ENCODE results near the gene HOXA10.

The HOXA10 gene

GRCh38 chr7:27164367-27165088 is 9.6 kb downstream of the HOXA10 start:
- no peak for ATAC-seq (ENCODE audit: low read depth)
- DNase-seq (ENCODE audit: low spot score in 2 of 2) = peak in 1 of 2 donors; percentile 20
- H3K9me3 Mint-ChIP-seq = peaks cover 2% of the 10 kb centered on the region
- peak overlapping the region; percentile 4 for H3K27ac Mint-ChIP-seq
- peaks cover 14% of the 10 kb centered on the region for H3K4me1 Mint-ChIP-seq
- H3K36me3 Mint-ChIP-seq = no peaks in the 10 kb centered on the region
- no peak overlapping the region for H3K4me3 Mint-ChIP-seq
- peaks cover 21% of the 10 kb centered on the region for H3K27me3 Mint-ChIP-seq

GRCh38 chr7:27164045-27164366 is 10.1 kb downstream of the HOXA10 start:
- peak in 1 of 2 donors; percentile 32 for DNase-seq (ENCODE audit: low spot score in 2 of 2)
- Mint-ChIP-seq H3K27ac (peak overlapping the region; percentile 4), H3K4me1 (peaks cover 15% of the 10 kb centered on the region), H3K4me3 (no peak overlapping the region), H3K36me3 (no peaks in the 10 kb centered on the region), H3K9me3 (peaks cover 2% of the 10 kb centered on the region), H3K27me3 (peaks cover 24% of the 10 kb centered on the region)
- ATAC-seq (ENCODE audit: low read depth) = no peak

GRCh38 chr7:27163288-27164044 is 10.7 kb downstream of the HOXA10 start:
- DNase-seq (ENCODE audit: low spot score in 2 of 2) (peak in 1 of 2 donors; percentile 26), ATAC-seq (ENCODE audit: low read depth) (no peak)
- Mint-ChIP-seq H3K4me3 (no peak overlapping the region), H3K36me3 (no peaks in the 10 kb centered on the region), H3K9me3 (peaks cover 2% of the 10 kb centered on the region), H3K27ac (peak overlapping the region; percentile 4), H3K27me3 (peaks cover 24% of the 10 kb centered on the region), H3K4me1 (peaks cover 11% of the 10 kb centered on the region)

DNA sequence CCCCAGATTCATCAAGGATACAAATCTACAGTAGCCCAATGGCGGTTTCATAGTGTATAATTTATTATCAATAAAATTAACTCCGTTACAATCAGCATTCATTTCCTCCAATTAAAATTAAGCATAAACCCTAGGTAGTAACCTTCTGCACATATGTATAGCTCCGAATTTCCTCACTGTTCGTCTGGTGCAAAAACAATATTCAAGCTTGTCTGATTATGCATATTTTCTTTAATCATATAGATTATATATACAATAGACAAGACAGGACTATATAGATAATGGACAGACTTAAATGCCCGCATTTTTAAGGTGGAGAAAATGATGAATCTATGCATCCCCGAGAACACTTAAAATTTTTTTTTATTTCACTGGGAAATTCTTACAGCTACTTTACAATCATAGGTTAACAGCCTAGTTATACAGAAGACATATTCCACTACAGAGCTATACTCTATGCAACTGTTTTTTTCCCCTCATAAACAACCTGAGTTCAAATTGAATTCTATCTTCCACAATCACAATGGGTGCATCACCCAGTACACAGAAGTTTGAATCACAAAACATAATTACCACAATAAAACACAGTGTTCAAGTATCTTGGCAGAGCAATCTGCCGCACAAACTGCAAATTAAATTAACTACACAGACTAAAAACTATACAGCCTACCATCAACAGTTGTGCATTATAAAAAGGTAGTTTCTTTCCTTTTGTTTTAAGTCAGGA is 11.4 kb downstream of the HOXA10 start:
- peaks cover 28% of the 10 kb centered on the region for H3K27me3 Mint-ChIP-seq
- DNase-seq (ENCODE audit: low spot score in 2 of 2) = no peak
- ATAC-seq (ENCODE audit: low read depth) = no peak
- H3K4me3 Mint-ChIP-seq = no peak overlapping the region
- H3K4me1 Mint-ChIP-seq = peaks cover 16% of the 10 kb centered on the region
- peaks cover 2% of the 10 kb centered on the region for H3K9me3 Mint-ChIP-seq
- no peak overlapping the region for H3K27ac Mint-ChIP-seq
- peaks cover 2% of the 10 kb centered on the region for H3K36me3 Mint-ChIP-seq

DNA sequence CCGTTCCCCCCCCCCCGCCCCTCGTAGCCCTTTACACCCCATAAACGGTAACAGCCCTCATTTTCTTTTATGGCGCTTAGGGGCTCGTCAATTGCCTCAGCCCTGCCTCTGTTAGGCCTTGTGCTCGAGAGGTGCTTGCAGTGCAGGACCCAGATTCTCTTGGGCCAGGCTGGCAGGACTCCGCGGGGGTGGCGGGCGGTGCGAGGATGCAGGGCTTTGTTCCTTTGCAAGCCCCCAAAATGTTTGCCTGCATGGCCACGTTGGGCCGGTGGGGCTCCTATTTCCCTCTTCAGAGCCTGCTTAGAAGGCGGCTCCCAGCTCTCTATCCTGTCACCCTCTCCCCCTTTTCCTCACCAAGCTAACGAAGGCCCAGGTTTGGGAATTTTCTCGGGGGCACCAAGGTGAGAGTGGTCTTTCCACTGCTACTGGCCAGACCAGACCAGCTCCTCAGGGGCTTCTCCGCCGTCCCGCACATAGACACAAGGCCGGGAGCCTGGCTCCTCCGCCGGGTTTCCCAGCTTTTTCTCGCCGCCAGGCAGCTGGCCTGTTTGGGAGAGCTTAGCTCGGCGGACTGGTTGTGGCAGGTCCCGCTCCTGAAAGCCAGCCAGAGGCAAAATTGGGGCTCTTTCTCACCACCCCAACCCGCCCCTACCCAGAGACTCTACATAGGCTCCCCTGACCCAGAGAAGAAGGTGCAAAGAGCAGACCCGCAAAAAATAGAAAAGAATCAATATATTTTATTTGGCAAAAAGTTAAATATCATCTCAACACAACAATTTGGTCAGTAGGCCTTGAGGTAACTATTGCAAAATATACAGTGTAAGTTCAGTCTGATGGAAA is 12.2 kb downstream of the HOXA10 start:
- Mint-ChIP-seq H3K4me3 (no peak overlapping the region), H3K9me3 (peaks cover under 1% of the 10 kb centered on the region), H3K36me3 (peaks cover 2% of the 10 kb centered on the region), H3K27me3 (peaks cover 28% of the 10 kb centered on the region), H3K4me1 (peaks cover 17% of the 10 kb centered on the region), H3K27ac (no peak overlapping the region)
- ATAC-seq (ENCODE audit: low read depth) (no peak), DNase-seq (ENCODE audit: low spot score in 2 of 2) (peak in 1 of 2 donors; percentile 12)

DNA sequence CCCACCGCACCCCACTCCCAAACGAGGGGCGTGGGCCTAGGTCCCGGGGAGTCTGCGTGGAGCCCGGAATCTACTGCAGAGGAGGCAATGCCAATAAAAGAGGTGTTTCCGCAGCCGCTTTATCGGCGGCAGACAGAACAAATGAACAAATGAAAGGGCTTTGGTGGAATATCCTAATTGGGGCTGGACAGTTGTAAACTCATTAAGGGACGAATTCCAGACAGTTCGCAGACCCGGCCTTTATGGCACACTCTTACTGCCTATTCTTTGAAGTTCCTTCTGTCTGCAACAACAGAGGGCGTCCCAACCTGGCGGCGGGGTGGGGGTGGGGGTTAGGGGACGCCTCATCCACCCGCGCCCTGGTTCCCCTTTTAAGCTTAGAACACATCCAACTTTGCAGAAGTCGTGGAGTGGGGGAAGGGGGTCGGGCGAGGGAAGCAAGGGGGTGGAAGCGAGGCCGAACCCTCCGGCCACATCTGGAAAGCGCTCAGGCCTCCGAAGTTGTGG is 12.9 kb downstream of the HOXA10 start:
- peak overlapping the region; percentile 78 for H3K4me3 Mint-ChIP-seq
- peaks cover 17% of the 10 kb centered on the region for H3K4me1 Mint-ChIP-seq
- H3K27me3 Mint-ChIP-seq = peaks cover 29% of the 10 kb centered on the region
- peaks cover 2% of the 10 kb centered on the region for H3K36me3 Mint-ChIP-seq
- ATAC-seq (ENCODE audit: low read depth) (peak; percentile 41), DNase-seq (ENCODE audit: low spot score in 2 of 2) (no peak)
- H3K27ac Mint-ChIP-seq = no peak overlapping the region
- no peaks in the 10 kb centered on the region for H3K9me3 Mint-ChIP-seq

GRCh38 chr7:27160546-27161213 is 13.4 kb downstream of the HOXA10 start:
- ATAC-seq (ENCODE audit: low read depth) (peak; percentile 77), DNase-seq (ENCODE audit: low spot score in 2 of 2) (peak; percentile 87 to 92)
- H3K9me3 Mint-ChIP-seq = no peaks in the 10 kb centered on the region
- H3K36me3 Mint-ChIP-seq = peaks cover 2% of the 10 kb centered on the region
- peak overlapping the region; percentile 78 for H3K4me3 Mint-ChIP-seq
- H3K27me3 Mint-ChIP-seq = peaks cover 29% of the 10 kb centered on the region
- H3K27ac Mint-ChIP-seq = peak overlapping the region; percentile 33
- peaks cover 17% of the 10 kb centered on the region for H3K4me1 Mint-ChIP-seq

DNA sequence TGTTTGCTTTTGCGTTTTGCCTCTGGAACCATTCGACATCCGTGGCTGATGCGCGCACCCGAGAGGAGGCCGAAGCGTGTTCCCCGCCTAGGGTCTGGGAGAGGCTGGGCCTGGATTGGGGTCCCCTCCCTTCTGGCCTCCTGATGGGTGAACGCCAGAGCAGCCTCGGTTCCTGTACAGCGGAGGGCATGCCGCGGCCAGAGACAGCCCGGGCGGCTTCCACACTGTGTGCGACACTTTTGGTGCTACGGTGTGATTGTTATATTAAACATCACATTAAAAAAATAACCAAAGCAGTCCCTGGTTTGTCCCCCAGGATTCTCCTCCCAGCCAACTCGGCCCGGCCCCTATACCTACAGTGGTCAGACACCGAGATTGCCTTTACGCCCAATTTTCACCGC is 14.0 kb downstream of the HOXA10 start:
- peak in 1 of 2 donors; percentile 51 for DNase-seq (ENCODE audit: low spot score in 2 of 2)
- H3K27me3 Mint-ChIP-seq = peaks cover 31% of the 10 kb centered on the region
- peaks cover 20% of the 10 kb centered on the region for H3K4me1 Mint-ChIP-seq
- peak overlapping the region; percentile 33 for H3K27ac Mint-ChIP-seq
- peaks cover 2% of the 10 kb centered on the region for H3K36me3 Mint-ChIP-seq
- peak overlapping the region; percentile 59 for H3K4me3 Mint-ChIP-seq
- peak; percentile 23 for ATAC-seq (ENCODE audit: low read depth)
- peaks cover 1% of the 10 kb centered on the region for H3K9me3 Mint-ChIP-seq

- H3K4me3 Mint-ChIP-seq = peak overlapping the region; percentile 61
- DNase-seq (ENCODE audit: low spot score in 2 of 2) (no peak), ATAC-seq (ENCODE audit: low read depth) (no peak)
- peaks cover 35% of the 10 kb centered on the region for H3K27me3 Mint-ChIP-seq
- H3K36me3 Mint-ChIP-seq = peaks cover 2% of the 10 kb centered on the region
- H3K4me1 Mint-ChIP-seq = peaks cover 22% of the 10 kb centered on the region
- H3K9me3 Mint-ChIP-seq = peaks cover 1% of the 10 kb centered on the region
- peak overlapping the region; percentile 33 for H3K27ac Mint-ChIP-seq
Measured at GRCh38 chr7:27159266-27160144, 14.6 kb downstream of the HOXA10 start.

- ATAC-seq (ENCODE audit: low read depth) = no peak
- no peak for DNase-seq (ENCODE audit: low spot score in 2 of 2)
- peaks cover 38% of the 10 kb centered on the region for H3K27me3 Mint-ChIP-seq
- H3K36me3 Mint-ChIP-seq = peaks cover 2% of the 10 kb centered on the region
- peaks cover 1% of the 10 kb centered on the region for H3K9me3 Mint-ChIP-seq
- H3K27ac Mint-ChIP-seq = peak overlapping the region; percentile 78
- peaks cover 20% of the 10 kb centered on the region for H3K4me1 Mint-ChIP-seq
- H3K4me3 Mint-ChIP-seq = no peak overlapping the region
Measured at GRCh38 chr7:27158436-27159265, 15.5 kb downstream of the HOXA10 start.

GRCh38 chr7:27157702-27158431 is 16.3 kb downstream of the HOXA10 start:
- Mint-ChIP-seq H3K4me1 (peaks cover 20% of the 10 kb centered on the region), H3K27ac (peak overlapping the region; percentile 78), H3K27me3 (peaks cover 40% of the 10 kb centered on the region), H3K4me3 (no peak overlapping the region), H3K36me3 (peaks cover 2% of the 10 kb centered on the region), H3K9me3 (peaks cover 1% of the 10 kb centered on the region)
- ATAC-seq (ENCODE audit: low read depth) (no peak), DNase-seq (ENCODE audit: low spot score in 2 of 2) (no peak)

Data from memory B cell (primary cell).